Measurements from ENCODE around the gene BORCS5.
"Not testable (repeated sequence)": the region's sequence is repeated elsewhere in the genome, so short reads cannot be mapped to it uniquely, and the experiment has no call there.

The BORCS5 gene

DNA sequence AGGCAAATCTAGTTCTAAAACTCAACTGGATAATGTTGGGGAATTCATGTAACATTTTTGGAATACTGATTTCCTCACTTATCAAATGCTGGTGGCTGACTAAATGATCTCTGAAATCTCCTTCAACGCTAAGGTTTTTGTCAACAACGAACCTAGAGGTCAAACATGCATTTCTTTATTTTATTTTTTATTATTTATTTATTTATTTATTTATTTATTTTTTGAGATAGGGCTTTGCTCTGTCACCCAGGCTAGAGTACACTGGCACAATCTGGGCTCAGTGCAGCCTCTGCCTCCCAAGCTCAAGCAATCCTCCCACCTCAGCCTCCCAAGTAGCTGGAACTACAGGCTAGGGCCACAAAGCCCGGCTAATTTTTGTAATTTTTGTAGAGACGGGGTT lies 141.3 kb downstream of the BORCS5 start:
- TF ChIP-seq, protein P1, sequence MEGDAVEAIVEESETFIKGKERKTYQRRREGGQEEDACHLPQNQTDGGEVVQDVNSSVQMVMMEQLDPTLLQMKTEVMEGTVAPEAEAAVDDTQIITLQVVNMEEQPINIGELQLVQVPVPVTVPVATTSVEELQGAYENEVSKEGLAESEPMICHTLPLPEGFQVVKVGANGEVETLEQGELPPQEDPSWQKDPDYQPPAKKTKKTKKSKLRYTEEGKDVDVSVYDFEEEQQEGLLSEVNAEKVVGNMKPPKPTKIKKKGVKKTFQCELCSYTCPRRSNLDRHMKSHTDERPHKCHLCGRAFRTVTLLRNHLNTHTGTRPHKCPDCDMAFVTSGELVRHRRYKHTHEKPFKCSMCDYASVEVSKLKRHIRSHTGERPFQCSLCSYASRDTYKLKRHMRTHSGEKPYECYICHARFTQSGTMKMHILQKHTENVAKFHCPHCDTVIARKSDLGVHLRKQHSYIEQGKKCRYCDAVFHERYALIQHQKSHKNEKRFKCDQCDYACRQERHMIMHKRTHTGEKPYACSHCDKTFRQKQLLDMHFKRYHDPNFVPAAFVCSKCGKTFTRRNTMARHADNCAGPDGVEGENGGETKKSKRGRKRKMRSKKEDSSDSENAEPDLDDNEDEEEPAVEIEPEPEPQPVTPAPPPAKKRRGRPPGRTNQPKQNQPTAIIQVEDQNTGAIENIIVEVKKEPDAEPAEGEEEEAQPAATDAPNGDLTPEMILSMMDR (conservative IDR thresholded peaks at IDR 0.05): no peak
- H3K27ac ChIP-seq: no peak overlapping the region

DNA sequence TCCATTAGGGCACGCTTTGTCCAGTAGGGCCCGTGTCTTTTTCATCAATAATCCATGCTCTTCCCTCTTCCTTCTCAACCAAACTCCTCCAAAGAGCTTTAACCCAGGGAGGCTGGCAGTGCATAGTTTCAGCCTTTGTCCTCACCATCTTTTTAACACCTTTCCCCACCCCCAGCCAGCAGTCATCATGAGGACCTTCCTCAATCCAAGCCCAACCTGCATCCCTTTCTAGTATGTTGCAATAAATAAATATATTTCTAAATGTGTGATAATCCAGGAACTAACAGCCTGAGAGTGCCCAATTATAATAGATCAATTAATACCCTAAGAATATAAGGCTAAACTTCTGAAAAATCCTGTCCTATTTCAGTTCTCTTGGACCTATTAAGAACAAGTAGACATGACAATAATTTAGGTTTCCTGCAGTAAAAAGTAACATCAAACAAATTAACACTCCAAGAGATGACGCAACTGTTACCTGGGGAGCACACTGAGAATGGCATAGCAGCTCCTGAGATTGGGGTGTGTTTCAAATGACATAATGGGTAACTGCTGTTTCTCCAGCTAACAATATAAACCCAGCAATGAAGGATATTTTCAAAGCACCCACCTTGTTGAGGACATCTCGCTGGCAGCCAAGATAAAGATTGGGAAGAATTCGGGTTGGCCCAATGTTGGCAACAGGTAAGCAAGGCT lies 143.2 kb downstream of the BORCS5 start:
- H3K27ac ChIP-seq: no peak overlapping the region
- TF ChIP-seq, protein P1 (conservative IDR thresholded peaks at IDR 0.05): no peak

DNA sequence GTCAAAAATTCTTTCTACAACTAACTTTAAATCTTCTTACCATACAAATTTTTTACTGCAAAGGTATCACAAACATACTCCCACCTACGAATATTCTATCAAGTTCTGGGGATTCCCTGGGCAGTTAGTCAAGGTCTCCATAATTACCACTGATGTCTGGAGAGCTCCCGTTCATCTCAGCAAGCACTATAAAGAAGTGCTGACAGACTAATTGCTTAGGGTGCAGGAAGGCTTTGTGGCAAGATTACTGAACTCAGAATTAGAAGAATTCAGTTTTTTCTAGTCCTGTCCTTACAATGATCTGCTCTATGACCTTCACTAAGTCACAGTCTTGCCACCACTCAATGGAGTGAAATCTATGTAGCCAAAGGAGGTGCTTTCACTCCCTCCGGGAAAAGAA lies 144.2 kb downstream of the BORCS5 start:
- TF ChIP-seq, protein P1 (conservative IDR thresholded peaks at IDR 0.05): no peak
- no peak overlapping the region for H3K27ac ChIP-seq

DNA sequence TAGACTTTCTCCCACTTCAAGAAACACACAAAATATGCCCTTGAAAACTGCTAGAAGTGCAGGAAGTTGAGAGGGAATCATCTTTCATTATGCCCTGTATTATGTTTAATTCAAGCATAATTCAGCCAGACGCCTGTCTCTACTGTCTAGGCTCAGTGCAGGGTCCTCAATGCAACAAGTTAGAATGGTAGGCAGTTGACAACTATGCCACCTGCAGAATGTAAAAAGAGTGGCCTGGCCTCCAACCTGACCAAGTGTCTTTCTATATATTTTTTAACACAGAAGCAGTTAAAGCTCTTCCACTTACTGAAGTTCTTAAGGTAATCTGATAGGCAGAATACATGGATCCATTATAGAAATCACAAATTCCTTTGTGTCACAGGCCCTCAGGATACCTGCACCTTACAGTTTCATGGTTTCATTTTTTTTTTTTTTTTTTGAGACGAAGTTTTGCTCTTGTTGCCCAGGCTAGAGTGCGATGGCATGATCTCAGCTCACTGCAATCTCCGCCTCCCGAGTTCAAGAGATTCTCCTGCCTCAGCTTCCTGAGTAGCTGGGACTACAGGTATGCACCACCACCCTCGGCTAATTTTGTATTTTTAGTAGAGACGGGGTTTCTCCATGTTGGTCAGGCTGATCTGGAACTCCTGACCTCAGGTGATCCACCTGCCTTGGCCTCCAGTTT lies 145.4 kb downstream of the BORCS5 start:
- H3K27ac ChIP-seq: not testable (repeated sequence)

DNA sequence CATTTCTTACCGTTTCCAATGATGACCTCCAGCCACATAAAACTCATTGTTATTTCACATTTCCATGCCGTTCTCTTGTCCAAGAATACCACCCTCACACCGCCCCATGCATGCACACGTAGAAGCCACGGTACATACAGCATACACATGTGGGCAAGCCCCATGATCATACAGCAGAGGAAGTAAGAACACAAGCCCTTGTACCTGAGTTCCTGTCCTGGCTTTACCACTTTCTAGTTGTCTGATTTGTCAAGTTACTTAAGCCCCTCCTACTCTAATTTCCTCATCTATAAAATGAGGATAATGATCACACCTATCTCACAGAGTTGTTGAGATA lies 145.9 kb downstream of the BORCS5 start:
- H3K27ac ChIP-seq: no peak overlapping the region
- TF ChIP-seq, protein P1 (conservative IDR thresholded peaks at IDR 0.05): no peak

DNA sequence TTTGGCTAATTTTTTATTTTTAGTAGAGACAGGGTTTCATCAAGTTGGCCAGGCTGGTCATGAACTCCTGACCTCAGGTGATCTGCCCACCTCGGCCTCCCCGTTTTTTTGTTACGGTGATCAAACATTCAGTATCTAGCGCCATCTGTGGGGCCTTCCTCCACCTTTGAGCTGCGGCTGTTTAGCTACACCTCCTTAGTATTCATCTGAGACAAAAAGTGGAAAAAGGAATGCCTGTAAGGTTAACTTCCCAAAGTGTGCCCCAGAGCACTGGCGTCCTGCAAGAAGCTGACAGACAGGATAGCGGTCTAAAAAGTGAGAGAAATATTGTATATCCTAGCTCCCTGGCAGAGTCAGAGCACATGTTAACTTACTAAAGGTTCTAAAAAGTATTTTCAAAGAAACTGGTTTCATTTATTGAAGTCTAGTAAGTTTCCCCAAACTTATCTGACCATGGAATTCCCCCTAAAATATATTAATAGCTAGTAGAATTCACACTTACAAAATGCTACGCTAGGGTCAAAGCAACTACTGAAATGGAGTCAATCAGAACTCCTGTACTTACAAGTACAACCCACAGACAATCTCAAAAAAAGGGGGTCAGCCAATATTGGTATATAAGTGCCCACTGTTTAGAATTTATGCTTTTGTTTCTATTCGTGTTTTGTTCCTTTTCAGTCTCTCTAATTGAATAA lies 146.7 kb downstream of the BORCS5 start:
- TF ChIP-seq, protein P1 (conservative IDR thresholded peaks at IDR 0.05): no peak
- no peak overlapping the region for H3K27ac ChIP-seq

DNA sequence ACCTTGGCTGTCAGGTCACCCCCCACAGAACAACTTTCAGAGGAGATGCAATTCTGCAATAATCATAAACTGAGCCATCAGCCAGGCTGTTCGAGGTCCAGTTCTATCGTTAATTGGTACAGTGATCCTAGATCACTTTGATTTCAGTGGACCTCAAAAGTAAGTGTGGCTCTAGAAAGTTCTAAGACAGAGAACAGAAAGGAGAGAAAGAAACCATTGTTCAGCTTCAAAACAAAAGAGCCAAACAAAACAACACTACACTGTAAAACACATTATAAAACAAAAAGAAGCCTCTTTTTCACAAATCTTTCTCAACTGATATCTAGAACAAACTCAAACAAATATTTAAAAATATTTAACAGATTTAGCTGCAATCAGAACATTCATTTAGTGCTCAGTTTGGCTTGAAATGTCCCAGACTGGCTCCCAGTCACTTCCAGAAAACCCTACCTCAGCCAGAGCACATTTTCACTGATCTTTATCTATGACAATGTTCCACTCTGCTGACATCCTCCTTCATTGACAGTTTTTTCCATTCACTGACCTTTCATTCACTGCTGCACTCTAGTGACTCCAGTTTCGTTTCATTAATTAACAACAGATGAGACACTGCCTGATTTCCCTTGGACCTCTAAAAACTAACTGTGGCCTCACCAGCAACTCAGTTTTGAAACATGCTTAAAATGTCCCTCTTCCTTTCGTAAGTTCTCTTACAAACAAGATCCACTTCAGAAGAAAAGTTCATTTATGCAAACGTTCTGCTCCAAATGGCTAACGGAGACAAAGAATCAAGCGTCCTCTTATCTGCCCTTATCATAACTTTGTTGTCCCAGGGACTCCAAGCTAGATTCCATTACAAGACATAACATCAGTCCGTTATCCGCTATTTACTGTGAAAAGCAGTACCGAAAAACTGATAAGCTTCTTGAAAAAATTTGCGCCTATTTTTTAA lies 148.9 kb downstream of the BORCS5 start:
- TF ChIP-seq, protein P1 (conservative IDR thresholded peaks at IDR 0.05): no peak
- peak overlapping the region; percentile 19 for H3K27ac ChIP-seq

Measured in VCaP (cell line).